ENCODE data around the gene SHC2. TPM values are rescaled to one million over a fixed set of nuclear protein-coding genes. Genes with fewer than 3 reads are reported as not detected.

The SHC2 gene
- total and polyA plus RNA-seq, 2 of the 13 experiments (the other 11 are each of a cell fraction or from before 2014, with no cell fraction given): 9.0 to 18.3 TPM

DNA sequence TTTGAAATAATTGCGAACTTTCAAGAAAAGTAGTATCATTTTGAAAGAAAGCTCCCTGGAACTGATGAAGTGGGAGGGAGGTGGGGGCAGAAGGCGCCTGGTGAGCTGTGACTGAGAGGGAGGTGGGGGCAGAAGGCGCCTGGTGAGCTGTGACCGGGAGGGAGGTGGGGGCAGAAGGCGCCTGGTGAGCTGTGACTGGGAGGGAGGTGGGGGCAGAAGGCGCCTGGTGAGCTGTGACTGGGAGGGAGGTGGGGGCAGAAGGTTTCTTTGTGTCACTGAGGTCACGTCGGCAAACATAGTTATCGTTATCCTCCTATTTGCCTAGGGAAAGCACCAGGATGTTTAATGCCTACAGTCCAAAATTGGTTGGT lies 76.0 kb downstream of the SHC2 start:
- H3K9me3 ChIP-seq (ENCODE audit: low read length): no peaks in the 10 kb centered on the region
- no peak overlapping the region for H2AFZ ChIP-seq (ENCODE audit: low read length)
- 19% methylated on average over 9 of the region's 9 CpGs for WGBS (ENCODE audit: low lambda C conversion rate)
- no peak overlapping the region for H3K27ac ChIP-seq (ENCODE audit: extremely low read length, insufficient read depth, low read length)
- in situ Hi-C loops (cut with HindIII; ENCODE audit: extremely low pct_ligation_motif_present, low pct_unique_long_range_greater_than_20kb): loop anchor here (5.0 kb wide), 1 partner anchor 98 kb away; no protein-coding TSS in a partner anchor
- no peak for ATAC-seq
- POLR2A ChIA-PET: no interaction called here
- no peaks in the 10 kb centered on the region for H3K79me2 ChIP-seq (ENCODE audit: insufficient read depth, low read length)
- no peaks in the 10 kb centered on the region for H4K20me1 ChIP-seq (ENCODE audit: insufficient read depth, low read length)
- H3K4me3 ChIP-seq (replicated peaks in 1 of 3; ENCODE audit: insufficient read depth in 1 of 3, low read depth in 2 of 3, low read length in 3 of 3): no peak overlapping the region
- no peak overlapping the region for H3K4me2 ChIP-seq (ENCODE audit: low read depth, low read length)
- DNase-seq (ENCODE audit: low spot score): no peak
- no peak for FAIRE-seq
- CTCF ChIA-PET (ENCODE audit: low intra/inter-chr PET ratio, low total read pairs): interaction anchor here (1.5 to 2.5 kb wide), 3 partner anchors 95 to 126 kb away, joined by 6 to 19 read pairs (median 9); partner anchors contain the start of gene TPGS1
- H3K4me1 ChIP-seq (ENCODE audit: insufficient read depth, low read length): no peaks in the 10 kb centered on the region
- no peak overlapping the region for H3K9ac ChIP-seq (ENCODE audit: insufficient read depth, low read depth, low read length)
- intact Hi-C loops (cut with micrococcal nuclease; ENCODE audit: unreplicated experiment): no loop called here
- no TSS peak for BruUV-seq (replicated peaks)
- H3K36me3 ChIP-seq (replicated peaks in 1 of 2; ENCODE audit: control insufficient read depth in 1 of 2, insufficient read depth in 2 of 2, low read length in 2 of 2): no peaks in the 10 kb centered on the region
- peaks cover 10 to 49% of the 10 kb centered on the region in 2 experiments for H3K27me3 ChIP-seq (ENCODE audit: control insufficient read depth in 1 of 2, insufficient read depth in 2 of 2, low read length in 2 of 2)
- TF ChIP-seq NAIF1 (CRISPR knock-in tag; IDR thresholded peaks at IDR 0.05; ENCODE audit: borderline replicate concordance) (no peak), CBX1 (IDR thresholded peaks at IDR 0.05; ENCODE audit: low read depth) (no peak), SP2 (CRISPR knock-in tag; IDR thresholded peaks at IDR 0.05) (no peak), XBP1 (CRISPR knock-in tag; IDR thresholded peaks at IDR 0.05) (no peak), RXRB (CRISPR knock-in tag; IDR thresholded peaks at IDR 0.05; ENCODE audit: borderline replicate concordance) (no peak), NFIC (IDR thresholded peaks at IDR 0.05; ENCODE audit: low read length) (no peak), NR2F1 (CRISPR knock-in tag; IDR thresholded peaks at IDR 0.05) (no peak), POLR2G (IDR thresholded peaks at IDR 0.05; ENCODE audit: low read depth, low read length) (no peak), RBFOX2 (IDR thresholded peaks at IDR 0.05; ENCODE audit: low read depth, low read length) (no peak), MAFG (CRISPR knock-in tag; IDR thresholded peaks at IDR 0.05) (no peak), ZMYM2 (CRISPR knock-in tag; IDR thresholded peaks at IDR 0.05) (no peak)
- TF ChIP-seq, protein P1, sequence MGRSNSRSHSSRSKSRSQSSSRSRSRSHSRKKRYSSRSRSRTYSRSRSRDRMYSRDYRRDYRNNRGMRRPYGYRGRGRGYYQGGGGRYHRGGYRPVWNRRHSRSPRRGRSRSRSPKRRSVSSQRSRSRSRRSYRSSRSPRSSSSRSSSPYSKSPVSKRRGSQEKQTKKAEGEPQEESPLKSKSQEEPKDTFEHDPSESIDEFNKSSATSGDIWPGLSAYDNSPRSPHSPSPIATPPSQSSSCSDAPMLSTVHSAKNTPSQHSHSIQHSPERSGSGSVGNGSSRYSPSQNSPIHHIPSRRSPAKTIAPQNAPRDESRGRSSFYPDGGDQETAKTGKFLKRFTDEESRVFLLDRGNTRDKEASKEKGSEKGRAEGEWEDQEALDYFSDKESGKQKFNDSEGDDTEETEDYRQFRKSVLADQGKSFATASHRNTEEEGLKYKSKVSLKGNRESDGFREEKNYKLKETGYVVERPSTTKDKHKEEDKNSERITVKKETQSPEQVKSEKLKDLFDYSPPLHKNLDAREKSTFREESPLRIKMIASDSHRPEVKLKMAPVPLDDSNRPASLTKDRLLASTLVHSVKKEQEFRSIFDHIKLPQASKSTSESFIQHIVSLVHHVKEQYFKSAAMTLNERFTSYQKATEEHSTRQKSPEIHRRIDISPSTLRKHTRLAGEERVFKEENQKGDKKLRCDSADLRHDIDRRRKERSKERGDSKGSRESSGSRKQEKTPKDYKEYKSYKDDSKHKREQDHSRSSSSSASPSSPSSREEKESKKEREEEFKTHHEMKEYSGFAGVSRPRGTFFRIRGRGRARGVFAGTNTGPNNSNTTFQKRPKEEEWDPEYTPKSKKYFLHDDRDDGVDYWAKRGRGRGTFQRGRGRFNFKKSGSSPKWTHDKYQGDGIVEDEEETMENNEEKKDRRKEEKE (IDR thresholded peaks at IDR 0.05): no peak
- TF ChIP-seq, protein P2, sequence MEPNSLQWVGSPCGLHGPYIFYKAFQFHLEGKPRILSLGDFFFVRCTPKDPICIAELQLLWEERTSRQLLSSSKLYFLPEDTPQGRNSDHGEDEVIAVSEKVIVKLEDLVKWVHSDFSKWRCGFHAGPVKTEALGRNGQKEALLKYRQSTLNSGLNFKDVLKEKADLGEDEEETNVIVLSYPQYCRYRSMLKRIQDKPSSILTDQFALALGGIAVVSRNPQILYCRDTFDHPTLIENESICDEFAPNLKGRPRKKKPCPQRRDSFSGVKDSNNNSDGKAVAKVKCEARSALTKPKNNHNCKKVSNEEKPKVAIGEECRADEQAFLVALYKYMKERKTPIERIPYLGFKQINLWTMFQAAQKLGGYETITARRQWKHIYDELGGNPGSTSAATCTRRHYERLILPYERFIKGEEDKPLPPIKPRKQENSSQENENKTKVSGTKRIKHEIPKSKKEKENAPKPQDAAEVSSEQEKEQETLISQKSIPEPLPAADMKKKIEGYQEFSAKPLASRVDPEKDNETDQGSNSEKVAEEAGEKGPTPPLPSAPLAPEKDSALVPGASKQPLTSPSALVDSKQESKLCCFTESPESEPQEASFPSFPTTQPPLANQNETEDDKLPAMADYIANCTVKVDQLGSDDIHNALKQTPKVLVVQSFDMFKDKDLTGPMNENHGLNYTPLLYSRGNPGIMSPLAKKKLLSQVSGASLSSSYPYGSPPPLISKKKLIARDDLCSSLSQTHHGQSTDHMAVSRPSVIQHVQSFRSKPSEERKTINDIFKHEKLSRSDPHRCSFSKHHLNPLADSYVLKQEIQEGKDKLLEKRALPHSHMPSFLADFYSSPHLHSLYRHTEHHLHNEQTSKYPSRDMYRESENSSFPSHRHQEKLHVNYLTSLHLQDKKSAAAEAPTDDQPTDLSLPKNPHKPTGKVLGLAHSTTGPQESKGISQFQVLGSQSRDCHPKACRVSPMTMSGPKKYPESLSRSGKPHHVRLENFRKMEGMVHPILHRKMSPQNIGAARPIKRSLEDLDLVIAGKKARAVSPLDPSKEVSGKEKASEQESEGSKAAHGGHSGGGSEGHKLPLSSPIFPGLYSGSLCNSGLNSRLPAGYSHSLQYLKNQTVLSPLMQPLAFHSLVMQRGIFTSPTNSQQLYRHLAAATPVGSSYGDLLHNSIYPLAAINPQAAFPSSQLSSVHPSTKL (CRISPR knock-in tag; IDR thresholded peaks at IDR 0.05): no peak
- TF ChIP-seq, protein P3, sequence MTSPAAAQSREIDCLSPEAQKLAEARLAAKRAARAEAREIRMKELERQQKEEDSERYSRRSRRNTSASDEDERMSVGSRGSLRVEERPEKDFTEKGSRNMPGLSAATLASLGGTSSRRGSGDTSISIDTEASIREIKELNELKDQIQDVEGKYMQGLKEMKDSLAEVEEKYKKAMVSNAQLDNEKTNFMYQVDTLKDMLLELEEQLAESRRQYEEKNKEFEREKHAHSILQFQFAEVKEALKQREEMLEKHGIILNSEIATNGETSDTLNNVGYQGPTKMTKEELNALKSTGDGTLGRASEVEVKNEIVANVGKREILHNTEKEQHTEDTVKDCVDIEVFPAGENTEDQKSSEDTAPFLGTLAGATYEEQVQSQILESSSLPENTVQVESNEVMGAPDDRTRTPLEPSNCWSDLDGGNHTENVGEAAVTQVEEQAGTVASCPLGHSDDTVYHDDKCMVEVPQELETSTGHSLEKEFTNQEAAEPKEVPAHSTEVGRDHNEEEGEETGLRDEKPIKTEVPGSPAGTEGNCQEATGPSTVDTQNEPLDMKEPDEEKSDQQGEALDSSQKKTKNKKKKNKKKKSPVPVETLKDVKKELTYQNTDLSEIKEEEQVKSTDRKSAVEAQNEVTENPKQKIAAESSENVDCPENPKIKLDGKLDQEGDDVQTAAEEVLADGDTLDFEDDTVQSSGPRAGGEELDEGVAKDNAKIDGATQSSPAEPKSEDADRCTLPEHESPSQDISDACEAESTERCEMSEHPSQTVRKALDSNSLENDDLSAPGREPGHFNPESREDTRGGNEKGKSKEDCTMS (CRISPR knock-in tag; conservative IDR thresholded peaks at IDR 0.05): no peak
- TF ChIP-seq, protein P4, sequence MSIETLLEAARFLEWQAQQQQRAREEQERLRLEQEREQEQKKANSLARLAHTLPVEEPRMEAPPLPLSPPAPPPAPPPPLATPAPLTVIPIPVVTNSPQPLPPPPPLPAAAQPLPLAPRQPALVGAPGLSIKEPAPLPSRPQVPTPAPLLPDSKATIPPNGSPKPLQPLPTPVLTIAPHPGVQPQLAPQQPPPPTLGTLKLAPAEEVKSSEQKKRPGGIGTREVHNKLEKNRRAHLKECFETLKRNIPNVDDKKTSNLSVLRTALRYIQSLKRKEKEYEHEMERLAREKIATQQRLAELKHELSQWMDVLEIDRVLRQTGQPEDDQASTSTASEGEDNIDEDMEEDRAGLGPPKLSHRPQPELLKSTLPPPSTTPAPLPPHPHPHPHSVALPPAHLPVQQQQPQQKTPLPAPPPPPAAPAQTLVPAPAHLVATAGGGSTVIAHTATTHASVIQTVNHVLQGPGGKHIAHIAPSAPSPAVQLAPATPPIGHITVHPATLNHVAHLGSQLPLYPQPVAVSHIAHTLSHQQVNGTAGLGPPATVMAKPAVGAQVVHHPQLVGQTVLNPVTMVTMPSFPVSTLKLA (IDR thresholded peaks at IDR 0.05): no peak
